NCI-H524 treated with DMSO at 0.1 percent for 48 hours (cell line): ENCODE data around the gene AP1M1.

ENCODE experiments used
- DNase-seq: peaks from one replicate; lab custom pipeline; 2025; lab: John Stamatoyannopoulos, UW

Gene AP1M1

DNA sequence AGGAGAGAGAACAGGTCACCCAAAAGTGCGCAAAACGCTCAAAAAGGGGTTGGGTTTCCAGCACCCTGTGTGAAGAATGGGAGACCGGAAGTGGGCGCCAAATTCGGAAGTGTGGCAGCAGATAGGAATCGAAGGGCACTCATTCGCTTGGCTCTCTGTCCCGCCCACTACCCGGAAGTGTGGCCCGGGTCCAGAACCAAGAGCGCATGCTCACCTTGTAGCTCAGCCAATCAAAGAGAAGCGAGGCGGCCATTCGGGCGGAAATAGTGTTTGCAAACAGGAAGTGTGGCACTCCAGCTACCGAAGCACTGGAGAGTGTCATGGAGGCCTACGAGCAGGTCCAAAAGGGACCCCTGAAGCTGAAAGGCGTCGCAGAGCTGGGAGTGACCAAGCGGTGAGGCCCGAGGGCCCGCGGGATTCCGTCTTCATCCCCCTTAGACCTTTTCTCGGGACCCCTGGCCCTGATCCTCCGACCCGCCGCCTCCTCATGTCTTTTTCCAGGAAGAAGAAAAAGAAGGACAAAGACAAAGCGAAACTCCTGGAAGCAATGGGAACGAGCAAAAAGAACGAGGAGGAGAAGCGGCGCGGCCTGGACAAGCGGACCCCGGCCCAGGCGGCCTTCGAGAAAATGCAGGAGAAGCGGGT is 12.5 kb upstream of the AP1M1 start, which contains the start of gene FAM32A:
FAM32A (plus strand) TSS at position 288 of the 645 bp plus-strand sequence; CDS start at position 321, 33 bp downstream.
- DNase-seq: peak; percentile 98

DNA sequence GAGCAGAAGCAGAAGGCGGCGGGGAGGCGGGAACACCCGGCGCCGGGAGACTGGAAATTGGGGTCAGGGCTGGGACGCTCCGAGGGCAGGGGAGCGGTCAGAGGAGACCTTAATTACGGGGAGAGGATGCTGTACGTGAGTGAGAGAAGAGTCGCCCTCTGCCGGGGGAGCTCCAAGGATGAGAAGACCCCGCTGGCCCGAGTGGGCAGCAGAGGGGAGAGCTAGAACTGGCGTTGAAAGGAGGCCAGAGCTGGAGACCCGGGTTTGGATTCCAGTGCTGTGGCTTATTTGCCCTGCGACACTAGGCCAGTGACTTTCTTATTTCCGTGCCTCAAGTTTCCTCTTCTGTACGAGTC is 12.0 kb upstream of the AP1M1 start:
- no peak for DNase-seq

DNA sequence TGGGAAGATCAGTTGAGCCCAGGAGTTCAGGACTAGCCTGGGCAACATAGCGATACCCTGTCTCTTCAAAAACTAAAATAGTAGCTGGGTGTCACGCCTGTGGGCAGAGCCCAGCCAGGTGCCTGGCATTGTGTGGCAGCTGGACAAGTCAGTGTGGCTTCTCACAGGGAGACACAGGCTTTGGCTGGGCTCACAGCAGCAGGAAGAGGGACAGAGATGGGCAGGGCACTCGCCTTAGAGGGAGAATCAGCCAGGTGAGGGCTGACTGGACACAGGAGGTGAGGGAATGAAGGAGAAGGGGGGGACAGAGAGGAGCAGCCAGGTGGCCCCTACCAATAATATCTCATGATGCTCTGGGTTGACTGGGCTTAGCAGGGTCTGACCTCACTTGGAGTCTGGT is 9.2 kb upstream of the AP1M1 start:
- no peak for DNase-seq

DNA sequence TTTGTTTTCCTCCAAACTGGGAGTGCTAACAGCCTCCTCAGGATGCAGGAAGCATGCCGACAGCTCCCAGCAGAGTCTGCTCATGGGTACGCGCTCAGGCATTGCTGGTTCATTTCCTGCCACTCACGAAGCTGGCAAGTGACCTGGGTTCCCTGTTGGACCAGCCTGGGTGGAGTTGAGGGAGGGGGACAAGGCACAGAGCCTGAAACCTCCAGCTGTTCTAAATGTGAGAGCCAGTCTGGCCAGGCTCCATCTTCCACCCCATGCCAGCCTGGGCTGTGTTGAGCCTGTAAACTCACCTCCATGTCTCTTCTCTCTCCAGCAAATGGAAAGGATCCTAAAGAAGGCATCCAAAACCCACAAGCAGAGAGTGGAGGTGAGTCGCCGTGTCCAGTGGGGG is 7.5 kb upstream of the AP1M1 start:
- DNase-seq: no peak

DNA sequence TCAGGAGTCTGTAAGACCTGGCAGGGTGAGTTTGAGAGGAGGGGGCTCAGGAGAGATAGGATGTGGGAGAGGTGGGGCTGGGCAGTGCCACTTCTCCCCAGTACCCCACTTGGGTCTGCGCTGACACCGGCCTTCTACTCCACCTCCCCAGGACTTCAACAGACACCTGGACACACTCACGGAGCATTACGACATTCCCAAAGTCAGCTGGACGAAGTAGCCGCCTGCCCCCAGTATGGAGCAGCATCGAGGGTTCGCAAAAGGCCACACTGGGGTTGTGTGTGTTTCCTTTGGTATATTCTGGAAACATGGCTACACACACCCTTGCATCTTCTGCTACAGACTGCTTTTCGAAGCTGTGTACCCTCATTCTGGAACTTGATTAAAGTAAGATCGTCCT is 7.0 kb upstream of the AP1M1 start:
- no peak for DNase-seq

DNA sequence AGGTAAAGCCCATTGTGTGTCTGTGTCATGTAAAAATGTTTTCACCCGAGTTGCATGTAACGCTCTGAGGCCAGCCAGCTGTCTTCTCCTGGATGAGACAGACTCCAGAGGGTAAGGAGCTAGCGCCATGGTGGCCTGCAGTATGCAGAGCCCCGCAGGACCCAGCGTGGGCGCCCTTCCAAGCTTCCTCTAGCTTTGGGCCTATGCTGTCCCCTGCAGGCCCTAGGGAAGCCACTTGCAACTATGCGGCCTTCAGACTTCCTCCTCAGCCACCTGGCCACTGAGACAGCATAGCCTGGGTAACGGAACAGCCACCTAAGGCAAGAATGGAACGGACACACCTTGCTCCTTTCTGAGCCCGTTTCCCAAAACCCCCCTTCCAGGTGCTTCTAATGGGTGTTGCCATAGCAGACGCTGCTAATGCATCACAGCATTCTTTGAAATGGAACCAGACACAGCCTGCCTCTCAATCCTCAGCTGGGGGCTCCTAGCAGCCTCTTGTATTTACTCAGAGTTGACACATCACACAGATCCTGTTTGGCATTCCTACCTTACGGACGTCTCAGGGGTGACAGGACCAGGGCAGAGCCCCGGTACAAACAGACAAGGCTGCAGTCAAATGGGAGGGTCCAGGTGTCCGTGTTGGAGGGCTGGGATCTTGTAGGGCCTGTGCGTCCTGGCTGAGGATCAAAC is 6.3 kb upstream of the AP1M1 start:
- DNase-seq: no peak

DNA sequence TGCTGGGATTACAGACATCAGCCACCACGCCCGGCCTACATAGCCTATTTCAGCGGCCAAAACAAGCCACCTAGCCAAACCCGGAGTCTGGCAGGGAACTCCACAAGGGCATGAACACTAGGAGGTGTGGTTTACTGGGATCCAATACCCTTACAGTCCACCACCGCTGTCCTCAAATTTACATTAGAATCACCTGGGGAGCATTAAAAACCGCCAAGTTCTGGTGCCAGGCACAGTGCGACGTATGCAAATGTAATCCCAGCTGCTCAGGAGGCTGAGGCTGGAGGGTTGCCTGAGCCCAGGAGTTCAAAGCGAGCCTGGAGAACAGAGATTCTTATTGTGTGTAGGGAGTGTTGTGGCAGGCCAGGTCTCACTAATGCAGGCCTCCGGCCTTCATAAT is 4.2 kb upstream of the AP1M1 start:
- DNase-seq: no peak

DNA sequence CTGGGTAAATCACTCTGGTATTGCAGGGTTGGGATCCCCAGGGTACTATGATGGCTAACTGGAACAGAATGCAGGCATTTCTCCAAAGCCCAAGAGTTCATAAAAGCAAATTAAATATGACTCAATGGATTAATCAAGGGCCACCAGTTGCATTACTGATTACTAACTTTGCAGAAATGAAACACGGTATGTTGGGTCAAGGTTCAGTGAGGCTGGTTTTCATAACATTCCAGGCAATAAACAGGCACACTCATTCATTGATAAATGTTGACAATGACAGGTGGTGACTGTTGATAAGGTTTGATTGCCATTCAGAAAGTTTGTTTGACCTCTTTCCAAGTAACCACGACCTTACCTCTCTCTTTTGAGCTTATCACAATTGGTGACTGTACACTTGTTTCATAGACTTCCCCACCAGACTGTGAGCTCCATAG is 506 bp upstream of the AP1M1 start:
- DNase-seq: no peak

DNA sequence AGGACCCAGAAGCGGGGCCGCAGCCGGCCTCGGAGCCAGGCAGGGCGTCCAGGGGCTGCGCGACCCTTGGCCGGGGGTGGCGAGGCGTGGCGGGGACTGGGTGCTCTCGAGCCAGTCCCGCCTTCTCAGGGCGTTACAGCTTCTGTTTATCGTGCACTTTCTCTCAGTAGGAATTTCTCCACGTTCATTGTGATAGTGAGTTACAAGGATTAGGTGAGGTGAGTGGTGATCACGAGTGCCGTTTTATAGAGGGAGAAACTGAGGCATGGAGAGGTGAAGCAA is 600 bp downstream of the AP1M1 start:
- DNase-seq: no peak

DNA sequence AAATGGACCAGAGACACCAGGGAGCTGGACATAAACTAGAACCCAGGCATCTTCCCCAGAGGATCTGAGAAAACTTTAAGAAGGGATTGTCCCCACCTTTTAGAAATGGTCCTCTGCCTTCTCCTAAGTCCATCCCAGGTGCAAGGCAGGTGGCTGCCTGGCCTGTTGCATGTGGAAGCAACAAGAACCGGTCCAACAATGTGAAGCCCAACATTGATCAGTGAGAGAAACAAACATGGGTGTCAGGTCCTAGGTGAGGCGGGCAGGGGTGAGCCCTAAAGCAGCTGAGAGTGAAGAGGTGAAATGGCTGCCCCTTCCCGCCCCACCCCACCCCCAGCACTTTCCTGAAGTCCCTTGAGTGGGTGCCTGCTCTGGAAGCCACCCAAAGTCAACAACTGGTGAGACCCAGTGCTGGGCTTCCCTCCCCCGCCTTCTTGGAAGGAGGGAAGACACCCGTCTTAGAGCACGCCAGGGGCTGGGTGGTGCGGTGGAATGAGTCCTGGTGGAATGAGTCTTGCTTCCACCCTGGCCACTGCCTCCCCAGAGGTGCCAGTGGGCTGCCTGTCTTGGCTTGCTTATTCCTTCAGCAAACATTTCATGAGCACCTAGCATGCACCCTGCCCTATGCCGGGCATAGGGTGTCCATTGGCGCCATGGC is 1.7 kb downstream of the AP1M1 start:
- DNase-seq: no peak

DNA sequence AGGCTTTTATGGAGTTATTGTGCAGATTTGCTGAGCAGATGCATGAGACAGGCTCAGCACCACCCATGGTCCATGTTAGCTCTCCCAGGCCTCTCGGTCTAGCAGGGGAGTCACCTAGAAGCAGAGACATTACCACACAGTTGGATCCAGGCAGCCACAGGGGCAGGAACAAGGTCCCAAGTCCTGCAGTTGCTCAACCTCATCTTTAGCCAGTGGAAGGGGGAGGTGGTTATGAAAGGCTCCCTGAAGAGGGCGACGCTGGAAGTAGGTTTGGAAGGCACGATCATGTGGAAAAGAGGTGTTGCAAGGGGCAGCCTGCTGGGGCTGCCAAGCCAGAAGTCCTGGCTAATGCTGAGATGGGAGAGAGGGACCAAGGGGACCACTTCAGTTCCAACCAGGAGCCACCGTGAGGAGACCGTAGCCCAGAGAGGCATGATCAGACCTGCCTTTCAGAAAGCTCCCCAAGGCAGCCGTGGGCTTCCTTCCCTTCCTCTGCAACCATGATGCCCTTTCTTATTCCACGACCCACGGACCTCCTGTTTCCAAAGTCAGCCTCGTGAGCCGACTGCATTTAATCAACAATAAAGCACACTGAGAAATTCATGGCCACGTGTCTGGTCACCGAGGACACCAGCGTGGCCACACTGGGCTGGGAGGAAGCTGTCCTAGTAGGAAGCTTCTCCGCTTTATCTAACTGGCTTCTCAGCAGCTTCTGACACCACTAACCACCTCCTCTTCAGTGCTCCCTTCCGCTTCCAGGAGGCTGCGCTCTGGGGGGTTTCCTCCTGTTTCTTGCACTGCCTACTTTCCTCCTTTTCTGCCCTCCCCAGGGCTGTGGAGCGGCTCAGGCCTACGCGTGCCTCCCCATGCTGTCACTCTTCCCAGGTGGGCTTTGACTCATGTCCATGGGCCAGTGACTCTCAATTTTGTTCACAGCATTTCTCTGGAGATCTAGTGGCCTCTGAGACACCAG is 2.6 kb downstream of the AP1M1 start:
- DNase-seq: no peak

DNA sequence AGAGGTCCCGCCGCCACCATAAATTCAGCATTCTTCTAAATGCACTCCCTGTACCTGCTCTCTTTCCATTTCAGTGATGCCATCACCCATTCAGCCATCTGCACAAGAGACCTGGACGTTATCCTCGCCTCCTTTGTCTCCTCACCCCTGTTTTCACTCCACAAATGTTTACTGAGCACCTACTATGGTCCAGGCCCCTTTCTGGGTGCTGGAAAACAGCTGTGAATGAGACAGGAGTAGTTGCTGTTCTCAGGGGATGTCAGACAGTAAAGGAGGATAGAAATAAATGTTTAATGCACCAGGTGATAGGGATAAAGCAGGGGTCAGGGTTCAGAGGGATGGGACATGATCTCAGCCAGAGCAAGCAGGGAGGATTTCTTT is 3.3 kb downstream of the AP1M1 start:
- DNase-seq: no peak

DNA sequence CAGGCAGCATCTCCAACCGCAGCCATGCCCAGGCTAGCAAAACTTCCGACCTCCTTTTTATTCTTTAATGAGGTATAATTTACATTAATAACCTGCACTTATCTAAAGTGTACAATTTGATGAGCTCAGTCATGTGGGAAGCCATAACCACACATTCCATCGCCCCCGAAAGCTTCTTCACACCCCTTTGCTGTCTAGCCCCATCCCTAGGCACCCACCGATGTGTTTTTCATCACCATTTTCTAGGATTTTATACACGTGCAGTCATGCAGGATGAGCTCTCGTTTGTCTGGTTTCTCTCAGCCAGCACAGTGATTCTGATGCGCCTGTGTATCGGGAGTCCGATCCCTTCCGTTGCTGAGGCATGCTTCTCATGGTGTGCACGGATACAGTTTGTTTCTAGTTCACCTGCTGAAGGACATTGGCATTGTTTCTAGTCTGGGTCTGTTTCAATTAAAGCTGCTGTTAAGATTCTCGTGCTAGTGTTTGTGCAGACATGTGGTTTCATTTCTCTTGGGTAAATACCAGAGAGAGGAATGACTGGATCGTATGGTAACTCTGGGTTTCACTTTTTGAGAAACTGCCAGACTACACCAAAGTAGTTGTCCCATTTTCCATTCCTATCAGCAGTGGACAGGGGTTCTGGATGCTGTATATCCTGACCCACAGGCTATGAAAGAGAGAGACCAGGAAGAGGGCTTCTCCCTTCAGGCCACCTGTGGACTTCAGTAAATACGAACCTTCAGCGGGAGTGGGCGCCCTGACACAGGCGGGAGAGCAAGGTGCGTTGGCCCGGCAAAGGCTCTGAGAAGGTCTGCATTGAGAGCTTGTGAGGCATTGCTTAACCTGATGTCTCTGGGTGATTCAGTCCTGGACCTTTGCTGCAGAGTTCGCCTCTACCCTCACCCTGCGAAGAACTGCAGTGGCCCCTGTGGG is 4.9 kb downstream of the AP1M1 start:
- no peak for DNase-seq

DNA sequence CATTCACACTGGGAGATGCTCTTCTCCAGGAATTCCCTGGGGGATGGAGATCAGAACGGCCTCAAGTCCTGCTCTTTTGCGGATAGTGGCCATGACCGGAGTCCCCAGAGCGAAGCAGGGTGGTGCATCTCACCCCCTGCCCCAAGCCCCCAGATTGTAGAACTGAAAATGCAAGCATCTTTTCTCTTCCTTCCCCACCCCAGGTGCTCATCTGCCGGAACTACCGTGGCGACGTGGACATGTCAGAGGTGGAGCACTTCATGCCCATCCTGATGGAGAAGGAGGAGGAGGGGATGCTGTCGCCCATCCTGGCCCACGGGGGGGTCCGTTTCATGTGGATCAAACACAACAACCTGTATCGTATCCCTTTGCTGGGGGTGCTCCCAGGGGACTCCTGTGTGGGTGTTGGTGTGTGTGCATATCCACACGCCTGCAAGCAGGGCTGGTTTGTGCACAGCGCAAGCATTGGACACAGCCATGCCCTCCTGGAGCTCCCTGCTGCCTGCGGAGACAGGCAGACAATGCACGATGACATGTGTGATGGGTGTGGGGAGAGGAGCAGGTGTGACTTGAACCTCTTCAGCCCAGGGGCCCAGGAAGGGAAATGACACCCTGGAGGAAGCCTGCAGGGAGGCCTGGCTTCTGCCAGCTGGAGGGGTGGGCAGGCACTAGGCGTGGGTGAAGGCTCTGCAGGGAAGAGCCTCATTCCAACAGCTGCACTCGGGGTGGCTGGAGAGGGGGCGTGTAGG is 5.7 kb downstream of the AP1M1 start:
- DNase-seq: no peak

DNA sequence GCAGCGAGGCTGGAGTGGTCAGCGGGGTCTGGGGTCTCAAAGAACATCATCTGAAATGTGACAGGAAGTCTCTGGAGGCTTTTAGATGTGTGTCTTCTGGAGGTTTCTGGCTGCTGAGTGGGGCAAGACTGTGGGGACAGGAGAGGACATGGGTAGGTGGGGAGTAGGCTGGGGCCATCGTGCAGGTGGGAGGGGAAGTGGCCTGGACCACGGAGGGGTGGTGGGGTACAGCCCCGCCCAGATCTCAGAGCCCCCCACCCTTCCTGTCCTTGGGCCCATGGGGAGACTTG is 6.2 kb downstream of the AP1M1 start:
- DNase-seq: no peak

DNA sequence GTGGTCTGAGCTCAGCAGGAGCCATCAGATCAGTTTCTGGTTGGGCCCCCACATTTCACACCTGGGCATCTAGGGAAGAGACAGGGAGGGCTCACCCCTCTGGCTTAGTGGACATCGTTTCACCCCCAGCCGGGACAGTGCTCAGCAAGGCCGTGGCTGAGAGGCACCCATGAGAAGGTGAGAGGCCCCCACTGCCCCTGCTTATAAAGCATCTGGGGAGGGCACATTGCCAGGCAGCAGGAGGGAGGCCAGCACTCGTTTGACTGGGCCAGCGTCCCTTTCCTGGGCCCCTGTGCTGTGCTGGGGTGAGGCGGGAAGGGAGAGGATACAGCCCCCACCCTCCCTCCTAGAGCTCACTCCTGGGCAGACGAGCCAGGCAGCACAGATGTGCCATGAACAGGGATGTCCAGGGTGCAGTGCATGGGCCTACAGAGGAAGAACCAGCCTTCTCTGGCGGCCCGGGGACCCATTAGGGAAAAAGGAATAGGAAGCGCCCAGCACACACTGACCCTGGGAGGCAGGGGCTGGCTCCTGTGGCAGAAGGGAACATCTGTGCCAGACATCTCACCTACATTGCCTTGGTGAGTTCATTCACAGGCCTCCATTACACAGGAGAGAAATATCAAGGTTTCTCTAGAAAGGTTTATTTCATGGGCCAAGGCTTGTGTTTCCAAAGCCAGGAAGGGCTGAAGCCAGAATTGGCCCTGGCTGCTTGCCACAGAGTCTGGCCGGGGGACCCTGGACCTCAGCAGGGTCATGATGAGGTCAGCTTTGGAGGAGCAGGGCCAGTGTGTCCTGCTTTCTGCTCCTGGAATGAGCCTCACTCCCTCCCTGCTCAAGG is 7.7 kb downstream of the AP1M1 start:
- DNase-seq: no peak

DNA sequence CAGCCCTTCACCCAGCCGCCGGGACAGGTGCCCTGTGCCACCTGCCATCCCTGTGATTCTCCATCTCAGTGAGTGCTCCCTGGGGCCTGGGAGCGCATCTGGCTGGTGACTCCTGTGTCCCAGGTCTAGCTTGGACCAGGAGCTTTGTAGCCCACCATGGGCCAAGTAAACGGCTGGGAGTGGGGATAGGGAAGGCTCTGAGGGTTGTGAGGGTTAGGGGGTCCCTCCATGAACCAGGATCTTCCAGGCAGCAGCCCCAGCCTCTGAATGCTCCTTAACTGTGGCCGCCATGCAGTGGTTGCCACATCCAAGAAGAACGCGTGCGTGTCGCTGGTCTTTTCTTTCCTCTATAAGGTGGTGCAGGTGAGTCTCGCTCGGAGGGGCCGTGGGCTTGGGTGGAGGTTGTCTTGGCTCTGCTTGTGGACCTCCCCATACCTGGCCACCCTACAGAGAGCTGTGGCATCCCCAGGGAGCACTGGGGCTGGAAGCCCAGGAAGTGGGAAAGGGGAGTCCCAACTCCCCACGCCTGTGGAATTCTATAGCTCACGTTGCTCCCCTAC is 8.4 kb downstream of the AP1M1 start:
- no peak for DNase-seq

DNA sequence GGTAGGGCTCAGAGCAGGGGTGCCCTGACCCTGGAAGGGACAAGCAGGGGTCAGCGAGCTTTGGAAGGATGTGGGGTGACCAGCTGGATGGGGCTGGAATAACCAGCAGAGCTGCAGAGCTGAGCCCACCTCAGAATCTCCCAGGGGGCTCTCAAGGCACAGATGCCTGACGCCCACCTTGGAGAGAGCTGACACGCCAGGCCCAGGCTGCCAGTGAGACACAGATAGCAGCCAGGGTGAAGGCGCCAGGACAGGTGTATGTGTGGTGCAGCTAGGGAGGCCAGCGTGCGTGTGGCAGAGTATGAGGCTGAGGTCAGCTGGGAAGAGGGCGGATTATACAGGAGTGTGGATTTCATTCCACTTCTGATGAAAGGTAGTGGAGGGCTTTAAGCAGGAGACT is 8.9 kb downstream of the AP1M1 start:
- no peak for DNase-seq

DNA sequence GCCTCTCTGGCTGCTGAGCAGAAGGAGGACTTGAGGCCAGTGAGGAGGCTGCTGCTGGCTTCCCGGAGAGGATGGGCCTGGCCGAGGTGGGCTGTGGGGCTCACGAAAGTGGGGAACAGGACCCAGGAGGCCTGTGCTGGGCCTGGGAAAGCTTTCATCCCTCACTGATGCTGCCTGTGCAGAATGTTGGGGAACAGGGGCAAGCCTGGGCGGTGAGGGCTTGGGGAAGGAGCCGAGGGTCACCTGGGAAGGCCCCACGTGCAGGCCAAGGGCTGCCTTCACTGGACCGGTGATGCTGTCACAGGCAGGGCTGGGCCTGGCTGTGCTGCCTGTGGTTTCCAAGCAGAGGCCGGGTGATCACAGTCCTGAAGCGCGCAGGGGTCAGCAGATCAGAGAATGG is 9.4 kb downstream of the AP1M1 start:
- DNase-seq: no peak
